AG09319 (cell line): ENCODE measurements around the gene CTNNA1.

Experiments used
- DNase-seq: peaks from one replicate; pipeline ENCODE4 v3.0.0-alpha.2; 2010; ENCODE audit warnings: low read depth; ENCODE audit errors: extremely low read depth
- TF ChIP-seq, protein P1 (sequence below): IDR thresholded peaks from 2 replicates; pipeline ENCODE4 v1.5.1; 2011; ENCODE audit warnings: low read depth, mild to moderate bottlenecking, inconsistent platforms, low read length, moderate library complexity

The CTNNA1 gene

DNA sequence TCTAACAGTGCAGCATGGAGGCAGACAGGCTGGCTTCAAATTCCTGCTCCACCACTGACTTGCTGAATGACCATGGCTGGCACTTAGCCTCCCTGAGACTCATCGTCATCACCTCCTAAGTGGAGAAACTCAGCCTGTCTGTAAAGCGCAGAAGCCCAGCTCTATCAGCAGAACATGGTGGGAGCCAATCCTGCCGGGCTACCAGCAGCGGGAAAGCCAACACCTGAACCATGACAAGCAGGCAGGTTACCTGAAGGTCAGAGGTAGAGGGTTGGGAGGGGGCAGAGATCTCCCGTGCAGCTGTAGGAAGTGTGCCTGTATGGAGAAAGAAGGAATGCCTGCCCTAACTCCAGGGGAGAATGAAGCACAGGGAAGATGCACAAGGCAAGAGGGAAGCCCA lies 194.6 kb downstream of the CTNNA1 start:
- DNase-seq: no peak

DNA sequence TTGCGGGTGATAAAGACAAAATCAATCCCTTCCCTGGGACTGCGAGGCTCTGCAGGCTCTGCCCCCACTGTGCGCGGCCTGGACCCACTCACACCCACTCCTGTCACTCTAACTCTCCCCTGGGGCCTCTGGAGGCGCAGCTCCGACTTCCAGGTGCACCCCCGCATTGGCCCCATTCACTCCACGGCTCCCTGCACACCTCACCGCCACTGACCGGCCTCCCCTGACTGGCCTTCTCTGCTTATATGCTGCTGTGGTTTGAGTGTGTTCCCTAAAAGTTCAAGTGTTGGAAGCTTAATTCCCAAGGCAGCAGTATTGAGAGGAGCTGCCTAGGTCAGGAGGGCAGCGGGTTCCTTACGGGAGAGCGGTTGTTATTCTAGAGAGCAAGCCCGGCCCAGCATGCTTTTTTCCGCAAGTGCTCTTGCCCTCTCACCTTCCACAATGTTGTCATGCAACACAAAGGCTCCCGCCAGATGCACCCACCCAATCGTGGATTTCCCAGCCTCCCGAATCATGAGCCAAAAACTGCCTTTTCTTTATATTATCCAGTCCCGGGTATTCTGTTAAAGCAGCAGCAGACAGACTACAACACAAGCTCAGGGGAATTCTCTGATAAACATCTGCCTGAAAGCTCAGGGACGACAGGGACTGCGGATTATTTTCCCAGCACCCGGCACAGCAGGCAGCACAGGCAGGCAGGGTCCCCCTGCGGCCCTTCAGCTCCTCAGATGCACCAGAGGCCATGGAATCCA lies 195.4 kb downstream of the CTNNA1 start:
- TF ChIP-seq, protein P1, sequence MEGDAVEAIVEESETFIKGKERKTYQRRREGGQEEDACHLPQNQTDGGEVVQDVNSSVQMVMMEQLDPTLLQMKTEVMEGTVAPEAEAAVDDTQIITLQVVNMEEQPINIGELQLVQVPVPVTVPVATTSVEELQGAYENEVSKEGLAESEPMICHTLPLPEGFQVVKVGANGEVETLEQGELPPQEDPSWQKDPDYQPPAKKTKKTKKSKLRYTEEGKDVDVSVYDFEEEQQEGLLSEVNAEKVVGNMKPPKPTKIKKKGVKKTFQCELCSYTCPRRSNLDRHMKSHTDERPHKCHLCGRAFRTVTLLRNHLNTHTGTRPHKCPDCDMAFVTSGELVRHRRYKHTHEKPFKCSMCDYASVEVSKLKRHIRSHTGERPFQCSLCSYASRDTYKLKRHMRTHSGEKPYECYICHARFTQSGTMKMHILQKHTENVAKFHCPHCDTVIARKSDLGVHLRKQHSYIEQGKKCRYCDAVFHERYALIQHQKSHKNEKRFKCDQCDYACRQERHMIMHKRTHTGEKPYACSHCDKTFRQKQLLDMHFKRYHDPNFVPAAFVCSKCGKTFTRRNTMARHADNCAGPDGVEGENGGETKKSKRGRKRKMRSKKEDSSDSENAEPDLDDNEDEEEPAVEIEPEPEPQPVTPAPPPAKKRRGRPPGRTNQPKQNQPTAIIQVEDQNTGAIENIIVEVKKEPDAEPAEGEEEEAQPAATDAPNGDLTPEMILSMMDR: no peak
- DNase-seq: no peak

More for the DNA sequence above, 194.6 kb downstream of the CTNNA1 start:
- TF ChIP-seq, protein P1: no peak

DNA sequence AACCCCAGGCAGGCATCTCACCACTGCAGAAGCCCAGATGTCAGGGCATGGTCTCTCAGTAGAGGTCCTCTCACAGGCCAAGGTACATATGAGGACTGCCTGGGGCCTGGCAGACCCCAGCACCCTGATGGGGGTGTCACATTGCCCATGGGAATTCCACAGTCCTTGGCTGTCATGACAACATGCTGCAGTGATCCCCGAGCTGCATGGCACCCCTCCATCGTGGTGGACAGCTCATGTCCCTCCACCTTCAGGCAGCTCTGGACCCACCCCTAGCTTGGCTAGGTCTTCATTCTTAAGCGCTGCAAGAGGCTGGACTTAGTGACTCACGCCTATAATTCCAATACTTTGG lies 196.0 kb downstream of the CTNNA1 start:
- DNase-seq: no peak
- TF ChIP-seq, protein P1: no peak

DNA sequence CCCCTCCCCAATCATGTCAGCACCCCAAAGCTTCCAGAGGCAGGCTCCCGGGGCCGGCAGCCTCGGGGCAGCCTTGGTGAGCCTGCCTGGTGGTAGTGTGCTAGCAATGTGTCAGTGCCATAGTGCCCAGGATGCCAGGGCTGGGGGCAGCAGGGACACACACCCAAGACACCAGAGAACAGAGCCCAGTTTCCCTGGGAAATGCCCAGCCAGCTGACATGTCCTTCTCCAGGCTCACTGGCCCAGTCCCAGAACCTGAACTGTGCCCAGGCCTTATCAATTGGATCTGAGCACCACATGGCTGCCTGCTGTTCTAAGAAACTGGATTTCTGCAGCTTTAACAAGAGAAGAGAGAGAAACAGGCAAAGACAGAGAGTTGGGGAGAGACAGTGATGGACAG lies 196.8 kb downstream of the CTNNA1 start:
- TF ChIP-seq, protein P1: no peak
- DNase-seq: no peak

DNA sequence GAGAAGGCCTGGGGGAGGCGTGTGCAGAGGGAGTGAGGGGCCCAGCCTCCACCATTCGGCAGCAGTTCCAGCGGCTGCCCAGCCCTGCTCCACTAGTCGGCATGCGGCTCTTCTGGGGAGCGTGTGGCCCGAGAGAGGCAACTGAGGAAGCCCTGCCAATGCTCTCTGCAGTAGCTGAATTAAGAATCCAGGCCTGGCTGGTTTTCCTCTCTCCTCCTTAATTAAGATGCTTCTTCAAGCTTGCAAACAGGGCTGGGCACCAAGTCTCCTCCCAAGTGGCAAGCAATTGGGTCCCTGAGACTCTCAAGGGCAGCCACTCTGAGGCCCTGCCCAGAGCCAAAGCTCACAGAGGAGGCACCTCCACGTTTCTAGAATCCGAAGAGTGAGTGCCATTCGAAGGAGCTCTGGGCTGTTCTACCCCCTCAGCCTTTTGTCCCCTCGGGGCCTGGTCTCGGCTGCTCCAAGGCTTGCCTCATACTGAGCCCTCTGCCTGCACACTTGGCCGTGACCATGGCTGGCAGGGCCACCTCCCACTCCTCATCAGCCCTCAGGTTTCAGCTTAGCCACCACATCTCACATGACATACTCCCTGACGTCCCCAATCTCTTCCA lies 197.3 kb downstream of the CTNNA1 start:
- no peak for DNase-seq
- TF ChIP-seq, protein P1: no peak

DNA sequence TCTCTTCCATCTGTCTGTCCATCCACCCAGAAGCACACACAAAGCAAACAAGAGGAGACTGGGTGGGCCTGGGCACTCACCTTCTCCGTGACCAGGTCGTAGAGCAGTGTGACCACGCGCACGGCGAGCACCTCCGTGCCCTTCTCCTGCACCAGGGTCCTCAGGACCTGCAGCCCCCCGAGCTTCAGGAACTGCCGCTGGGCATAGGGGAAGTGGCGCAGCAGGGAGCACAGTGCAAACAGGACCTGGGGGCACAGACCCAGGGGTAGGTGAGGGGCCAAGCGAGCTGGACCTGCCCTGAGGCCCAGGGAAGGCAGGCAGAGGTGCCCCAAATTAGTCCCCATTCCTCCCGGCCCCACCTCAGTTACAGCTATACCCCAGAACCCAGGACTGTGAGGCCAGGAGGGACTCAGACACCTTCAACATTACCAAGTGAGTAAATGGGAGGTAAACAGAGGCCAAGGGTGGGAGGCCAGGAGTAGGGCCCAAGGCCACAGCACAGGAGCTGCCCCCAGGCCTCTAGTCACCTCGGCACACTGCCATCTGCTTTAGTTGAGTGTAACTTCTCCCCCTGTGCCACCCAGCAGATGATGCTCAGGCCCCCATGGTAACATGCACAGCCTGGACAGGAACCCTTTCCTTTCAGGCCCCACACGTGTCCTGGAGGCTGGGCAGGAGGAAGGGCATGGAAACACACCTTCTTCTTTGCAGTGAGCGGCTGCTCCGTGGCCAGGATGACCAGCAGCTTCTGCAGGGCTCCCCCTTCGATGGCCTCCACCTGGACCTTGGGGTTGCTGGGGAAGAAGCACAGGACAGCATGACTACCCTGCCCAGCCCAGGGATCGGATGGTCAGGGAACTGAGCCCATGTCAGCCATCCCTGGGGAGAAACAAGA lies 198.1 kb downstream of the CTNNA1 start:
- TF ChIP-seq, protein P1: no peak
- no peak for DNase-seq
